Bronchus fibroblast of lung (primary cell): Measurements from ENCODE around the gene CHID1. TPM values are rescaled to one million over a fixed set of nuclear protein-coding genes. Genes with fewer than 3 reads are reported as not detected.

ENCODE experiments used
- total RNA-seq: library from RNA; depleted of rRNA; stranded (reverse); fragments of >200 nt; gene quantifications from 2 replicates; pipeline ENCODE4 v1.2.3, GENCODE V29; 2015

Gene CHID1
- total RNA-seq: 70.1 and 73.7 TPM in 2 replicates

DNA sequence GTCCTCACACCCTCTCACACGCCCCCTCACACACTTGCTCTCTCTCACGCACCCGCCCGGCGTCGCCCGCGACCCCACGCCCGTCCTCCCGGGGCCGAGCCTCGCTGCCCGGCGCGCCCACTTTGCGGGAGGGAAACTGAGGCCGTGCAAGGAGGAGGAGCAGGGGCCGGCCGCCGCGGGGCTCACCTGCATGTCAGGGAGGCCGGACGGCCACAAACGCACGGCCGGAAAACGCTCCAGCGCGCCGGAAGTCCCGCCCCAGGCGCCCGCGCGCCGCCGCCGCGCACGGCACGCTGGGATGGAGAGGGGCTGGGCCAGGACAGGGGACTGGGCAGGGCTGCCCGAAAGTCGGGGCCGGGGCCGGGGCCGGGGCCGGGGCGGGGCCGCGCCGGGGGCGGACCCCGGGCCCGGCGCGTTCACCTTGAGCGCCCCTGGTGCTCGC, at the start of gene CHID1:
TSS of gene CHID1 (minus strand) at position 222 of the 442 bp plus-strand sequence. CDS start 5,994 bp downstream, outside the sequence.

GRCh38 chr11:925496-926301, 15.1 kb upstream of the CHID1 start, which contains the start of gene AP2A2:
TSS of gene AP2A2 (plus strand) at chr11:925870. CDS start at chr11:926022, 152 bp downstream.

DNA sequence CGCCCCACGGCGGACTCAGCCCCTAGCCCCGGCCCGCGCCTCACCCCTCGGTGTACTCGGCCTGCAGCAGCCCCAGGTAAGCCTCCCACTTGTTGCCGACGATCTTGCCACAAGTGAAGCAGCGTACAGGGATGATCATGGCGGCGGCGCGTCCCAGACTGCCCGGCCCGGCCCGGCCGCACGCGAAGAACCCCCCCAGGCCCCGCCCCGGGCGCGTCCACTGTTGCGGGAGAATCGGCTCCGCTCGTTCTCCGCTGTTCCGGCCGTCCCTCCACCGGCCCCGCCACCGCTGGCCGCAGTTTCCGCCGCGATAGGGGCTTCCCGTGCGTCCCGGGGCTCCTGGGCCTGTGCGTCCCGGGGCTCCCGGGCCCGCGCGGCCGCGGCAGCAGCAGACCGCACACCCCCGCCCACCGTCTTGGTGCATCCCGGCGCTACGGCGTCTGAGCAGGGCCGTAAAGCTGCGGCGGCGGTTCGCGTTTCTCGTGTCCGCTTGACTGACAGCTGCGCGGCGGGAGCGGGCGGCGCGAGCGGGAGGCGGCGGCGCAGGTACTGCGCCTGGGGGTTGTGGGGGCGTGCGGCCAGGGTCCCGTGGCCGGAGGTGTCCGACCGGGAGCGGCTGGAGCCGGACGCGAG, 68.1 kb downstream of the CHID1 start, which contains the start of the genes POLR2L and TSPAN4:
TSS of gene POLR2L (minus strand) at position 160 of the 633 bp plus-strand sequence. CDS start at position 139, 21 bp downstream.
TSS of gene TSPAN4 (plus strand) at position 483 of the 633 bp plus-strand sequence. CDS start 7,453 bp downstream, outside the sequence.

GRCh38 chr11:832529-833113, 78.0 kb downstream of the CHID1 start, which contains the start of gene CD151:
TSS of gene CD151 (plus strand) at chr11:832952. CDS start at chr11:836070, 3,118 bp downstream.

GRCh38 chr11:827897-828192, 82.8 kb downstream of the CHID1 start, which contains the start of gene CRACR2B:
TSS of gene CRACR2B (plus strand) at chr11:827919. CDS start at chr11:828608, 689 bp downstream.

DNA sequence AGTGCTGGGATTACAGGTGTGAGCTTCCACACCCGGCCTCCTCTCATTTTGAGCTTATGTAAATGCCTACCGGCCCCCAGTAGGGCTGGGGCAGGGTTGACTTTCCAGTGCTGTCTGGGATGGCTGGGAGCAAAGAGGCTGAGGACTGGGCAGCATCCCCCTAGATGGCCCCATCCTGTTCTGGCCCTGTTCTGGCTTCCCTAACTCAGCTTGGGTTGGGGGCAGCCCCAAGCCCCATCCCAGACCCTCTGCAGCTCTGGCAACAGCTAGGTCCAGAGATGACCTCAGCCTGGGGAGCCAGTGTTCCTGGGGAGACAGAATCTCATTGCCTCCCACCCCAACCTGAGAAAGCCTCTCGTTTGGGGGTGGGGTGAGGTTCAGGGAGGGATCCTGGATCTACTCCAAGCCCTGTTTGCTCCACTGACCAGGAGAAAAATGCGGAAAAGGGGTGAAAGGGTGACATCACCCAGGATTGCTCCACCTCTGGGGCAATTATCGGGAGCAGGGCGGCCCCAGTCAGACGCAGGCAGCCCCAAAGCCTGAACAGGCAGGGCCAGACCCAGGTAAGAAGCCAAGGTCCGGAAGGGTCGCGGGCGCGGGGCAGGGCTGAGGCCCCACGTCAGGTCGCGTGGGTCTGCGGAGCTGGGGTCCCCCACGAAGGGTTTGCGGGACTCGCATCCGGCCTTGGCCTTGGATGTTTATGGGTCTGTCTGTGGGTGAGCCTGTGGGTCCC, 92.0 kb downstream of the CHID1 start, which contains the start of gene PNPLA2:
TSS of gene PNPLA2 (plus strand) at position 519 of the 733 bp plus-strand sequence. CDS start 805 bp downstream, outside the sequence.

Other genes starting within 250 kb of the CHID1 start
- 20.7 and 27.2 TPM in 2 replicates for gene DEAF1, start 215.6 kb downstream of the CHID1 start, total RNA-seq
- 8.2 and 8.9 TPM in 2 replicates for gene TMEM80, start 215.0 kb downstream of the CHID1 start, total RNA-seq
- gene EPS8L2, start 204.6 kb downstream of the CHID1 start, total RNA-seq: 11.8 and 13.5 TPM in 2 replicates
- 157 and 164 TPM in 2 replicates for gene TALDO1, start 163.3 kb downstream of the CHID1 start, total RNA-seq
- 26.3 and 28.1 TPM in 2 replicates for gene GATD1, start 133.3 kb downstream of the CHID1 start, total RNA-seq
- gene CEND1, start 120.7 kb downstream of the CHID1 start, total RNA-seq: 3.9 and 6.1 TPM in 2 replicates
- 12.9 and 13.6 TPM in 2 replicates for gene SLC25A22, start 112.5 kb downstream of the CHID1 start, total RNA-seq
- 17.2 and 21.9 TPM in 2 replicates for gene PIDD1, start 105.6 kb downstream of the CHID1 start, total RNA-seq
- 679 and 752 TPM in 2 replicates for gene RPLP2, start 100.8 kb downstream of the CHID1 start, total RNA-seq
- 20.5 and 23.8 TPM in 2 replicates for gene PNPLA2, start 91.9 kb downstream of the CHID1 start, total RNA-seq
- 3.0 and 6.1 TPM in 2 replicates for gene CRACR2B, start 82.9 kb downstream of the CHID1 start, total RNA-seq
- gene CD151, start 77.9 kb downstream of the CHID1 start, total RNA-seq: 585 and 606 TPM in 2 replicates
- gene POLR2L, start 68.3 kb downstream of the CHID1 start, total RNA-seq: 290 and 350 TPM in 2 replicates
- gene TSPAN4, start 68.0 kb downstream of the CHID1 start, total RNA-seq: 186 and 200 TPM in 2 replicates
- gene AP2A2, start 15.1 kb upstream of the CHID1 start, total RNA-seq: 42.9 and 43.7 TPM in 2 replicates
- gene MUC6, start 125.9 kb upstream of the CHID1 start, total RNA-seq: not detected in 2 replicates
- gene MUC2, start 164.1 kb upstream of the CHID1 start, total RNA-seq: not detected in 2 replicates
- gene MUC5AC, start 247.1 kb upstream of the CHID1 start, total RNA-seq: not detected in 2 replicates